Stimulated activated CD4-positive, alpha-beta T cell treated with anti-CD3 and anti-CD28 coated beads, TNF-alpha, amount 100 ng/mL, for 48 hours (primary cell): ENCODE data around the gene ZDHHC21.
"Not testable (repeated sequence)": the region's sequence is repeated elsewhere in the genome, so short reads cannot be mapped to it uniquely, and the experiment has no call there.

Experiments
- DNase-seq, 3 donors: peaks; one replicate each; pipeline ENCODE4 v3.0.0-alpha.2; 2020; ENCODE audit warnings: low read depth in 3 of 3

ZDHHC21 gene

GRCh38 chr9:14682616-14683015, 10.6 kb downstream of the ZDHHC21 start:
- DNase-seq: not testable (repeated sequence)

DNA sequence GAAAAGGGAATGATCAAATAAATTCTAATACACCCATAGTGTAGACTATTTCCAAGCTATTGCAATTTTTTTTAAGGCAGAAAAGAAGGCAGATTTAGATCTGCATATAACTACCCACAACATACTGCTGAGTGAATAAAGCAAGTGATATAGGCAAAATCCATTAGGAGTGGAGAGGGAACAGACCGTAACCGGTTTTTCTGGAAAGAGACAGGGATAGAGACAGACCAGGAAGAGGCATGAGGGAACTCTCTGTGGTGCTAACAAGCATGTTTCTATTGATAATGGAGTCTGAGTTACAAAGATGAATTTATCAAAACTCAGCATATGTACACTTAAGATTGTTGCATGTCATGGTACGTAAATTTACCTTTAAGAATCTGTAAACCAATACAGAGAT, 14.5 kb downstream of the ZDHHC21 start:
- DNase-seq: no peak

- DNase-seq: no peak
Observed at GRCh38 chr9:14677872-14678271, 15.4 kb downstream of the ZDHHC21 start.

DNA sequence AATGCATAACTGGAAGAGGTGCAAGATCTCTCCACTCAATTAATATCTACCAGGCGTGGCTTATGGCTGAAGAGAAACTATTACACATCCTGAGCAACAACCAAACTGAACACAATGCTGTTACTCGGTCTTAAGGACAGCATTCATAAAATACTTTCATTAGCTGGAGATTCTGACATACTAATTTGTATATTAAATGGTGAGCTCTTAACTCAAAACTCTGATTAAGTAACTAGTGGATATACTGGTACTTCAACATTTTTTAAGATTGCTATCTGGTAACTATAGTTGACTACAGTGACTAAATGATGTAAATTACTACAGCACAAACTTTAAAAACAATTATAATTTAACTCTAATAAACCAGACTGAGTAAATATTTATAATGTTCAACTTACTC, 15.8 kb downstream of the ZDHHC21 start:
- DNase-seq: no peak

- no peak for DNase-seq
Observed at GRCh38 chr9:14674630-14675029, 18.6 kb downstream of the ZDHHC21 start.

DNA sequence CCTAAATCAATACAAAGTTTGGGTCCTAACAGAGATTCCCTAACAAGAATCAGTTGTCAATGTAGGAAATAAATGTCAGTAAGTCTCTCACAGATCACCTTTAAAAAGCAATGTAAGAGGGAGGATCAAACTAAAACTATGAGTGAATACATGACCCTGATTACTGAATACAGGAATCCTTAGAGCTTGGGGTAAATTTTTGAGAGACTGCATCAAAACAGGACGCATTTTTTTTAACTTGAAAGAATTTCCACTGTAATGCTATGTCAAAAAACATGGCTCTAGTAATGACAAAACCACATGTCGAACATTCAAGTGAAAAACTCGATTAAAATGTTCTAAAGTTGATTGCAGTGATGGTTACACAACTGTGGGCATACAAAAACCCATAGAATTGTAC, 21.9 kb downstream of the ZDHHC21 start:
- DNase-seq: no peak

DNA sequence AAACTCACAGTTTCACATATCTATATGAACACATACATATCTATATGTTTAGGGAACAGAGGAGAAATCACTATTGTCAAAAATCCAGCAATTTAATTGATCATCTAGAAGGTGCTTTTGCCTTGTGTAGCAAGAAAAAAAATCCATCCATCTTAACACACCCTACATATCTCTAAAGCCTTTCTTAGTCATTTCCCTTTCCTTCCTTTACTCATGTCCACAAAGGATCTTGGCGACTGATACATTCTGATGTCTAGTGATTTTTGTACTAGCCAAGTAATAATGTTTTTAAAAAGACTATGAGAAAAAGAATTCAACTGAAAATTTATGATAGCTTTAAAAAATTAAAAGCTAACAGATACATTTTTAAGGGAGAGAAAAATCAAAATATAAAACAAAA, 22.5 kb downstream of the ZDHHC21 start:
- DNase-seq: no peak

GRCh38 chr9:14664022-14664421, 29.2 kb downstream of the ZDHHC21 start:
- DNase-seq: not testable (repeated sequence)

- DNase-seq: no peak
Observed at GRCh38 chr9:14662060-14662453, 31.2 kb downstream of the ZDHHC21 start.

GRCh38 chr9:14661421-14662059, 31.7 kb downstream of the ZDHHC21 start:
- no peak for DNase-seq

GRCh38 chr9:14660721-14661120, 32.5 kb downstream of the ZDHHC21 start:
- no peak for DNase-seq

GRCh38 chr9:14654932-14655331, 38.3 kb downstream of the ZDHHC21 start:
- DNase-seq: no peak

DNA sequence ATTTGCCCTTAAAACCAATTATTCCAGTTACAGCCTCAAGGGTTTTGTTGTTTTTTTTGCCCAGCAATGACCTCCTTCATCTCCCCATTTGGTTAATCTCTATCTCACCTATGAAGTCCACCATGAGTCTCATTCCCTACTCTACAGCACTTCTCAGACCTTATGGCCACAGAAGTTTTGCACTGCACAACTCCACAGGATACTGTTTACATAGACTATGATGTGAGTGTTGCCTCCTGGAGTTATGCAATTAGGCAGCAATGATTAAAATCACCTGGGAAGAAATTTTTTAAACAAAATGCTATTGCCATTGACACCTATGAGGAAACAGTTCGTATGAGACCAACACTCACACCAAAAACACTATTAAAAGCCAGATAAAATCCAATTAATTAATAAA, 39.7 kb downstream of the ZDHHC21 start:
- DNase-seq: no peak

GRCh38 chr9:14652729-14653377, 40.4 kb downstream of the ZDHHC21 start:
- DNase-seq: no peak

DNA sequence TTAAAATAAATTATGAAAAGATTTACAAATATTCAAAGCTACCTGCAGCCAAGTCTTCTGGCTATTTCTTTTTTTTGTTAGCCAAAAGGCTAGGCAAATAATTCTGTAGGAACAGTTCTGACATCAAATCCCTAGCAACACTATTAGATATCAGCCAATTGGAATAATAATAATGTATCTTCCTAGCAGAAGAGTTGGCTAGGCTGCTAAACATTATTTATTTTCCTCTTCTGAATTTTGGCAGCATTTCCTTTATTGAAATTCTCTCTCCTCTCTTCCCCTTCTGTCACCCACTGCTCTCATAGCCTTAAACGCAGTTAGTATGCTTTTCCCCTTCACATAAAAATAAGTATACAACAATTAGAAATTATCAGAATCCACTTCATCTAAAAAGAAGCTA, 42.6 kb downstream of the ZDHHC21 start:
- no peak for DNase-seq

GRCh38 chr9:14645648-14646047, 47.6 kb downstream of the ZDHHC21 start:
- DNase-seq: no peak

- DNase-seq: no peak
Observed at GRCh38 chr9:14640967-14641366, 52.3 kb downstream of the ZDHHC21 start.

GRCh38 chr9:14640294-14640693, 52.9 kb downstream of the ZDHHC21 start:
- DNase-seq: no peak

- no peak for DNase-seq
Observed at GRCh38 chr9:14633906-14634565, 59.2 kb downstream of the ZDHHC21 start.

DNA sequence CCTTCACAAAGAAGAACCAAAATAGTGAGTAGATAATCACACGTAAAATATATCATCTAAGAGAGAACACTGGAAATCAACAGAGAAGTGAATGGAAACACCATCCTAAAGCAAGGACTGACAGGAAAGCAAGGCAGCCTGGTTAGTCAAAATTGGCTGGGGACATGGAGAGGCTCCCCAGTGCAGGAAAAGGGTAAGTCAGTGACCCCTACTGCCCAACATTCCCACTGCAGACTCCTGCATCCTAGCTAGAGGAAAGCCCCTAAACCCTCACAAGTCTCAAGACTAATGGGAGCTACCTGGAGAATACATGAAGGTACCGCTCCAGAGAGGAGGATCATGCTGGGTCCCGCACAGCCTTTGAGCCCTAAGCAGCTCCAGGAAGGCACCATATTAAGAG, 60.1 kb downstream of the ZDHHC21 start:
- DNase-seq: no peak

DNA sequence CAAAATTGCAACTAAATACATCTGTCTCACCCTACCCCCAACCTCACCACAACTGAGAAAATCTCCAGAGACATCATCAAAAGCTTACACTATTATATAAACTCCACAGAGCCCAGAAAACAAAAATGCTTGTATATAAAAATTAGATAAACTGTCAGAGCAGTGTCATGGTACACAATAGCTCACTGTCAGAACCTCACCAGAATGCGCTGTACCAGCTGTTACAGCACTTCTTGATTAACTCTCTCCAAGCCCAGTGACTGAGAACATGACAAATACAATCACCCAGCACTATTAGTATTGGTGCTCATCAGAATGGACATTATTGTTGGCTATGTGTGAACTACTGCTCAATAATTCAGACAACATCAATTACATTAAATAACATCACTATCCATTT, 65.7 kb downstream of the ZDHHC21 start:
- no peak for DNase-seq

GRCh38 chr9:14618836-14619420, 74.3 kb downstream of the ZDHHC21 start:
- DNase-seq: no peak
